Neural crest cell (in vitro differentiated cells): ENCODE results near the gene PLGRKT. TPM values are rescaled to one million over a fixed set of nuclear protein-coding genes. Genes with fewer than 3 reads are reported as not detected.

Experiments
- DNase-seq: peaks from one replicate; pipeline ENCODE4 v3.0.0; 2021; ENCODE audit warnings: low read depth, mixed read lengths, low spot score
- H3K27ac Mint-ChIP-seq: one replicate; pipeline ENCODE4 v1.8.0; 2021; ENCODE audit warnings: mild to moderate bottlenecking, mixed read lengths; ENCODE audit not compliant: unreplicated experiment
- H3K27me3 Mint-ChIP-seq: 2 replicates; pipeline ENCODE4 v1.8.0; 2021; ENCODE audit warnings: low read depth, mild to moderate bottlenecking, mixed read lengths
- H3K36me3 Mint-ChIP-seq: 2 replicates; pipeline ENCODE4 v1.8.0; 2021; ENCODE audit warnings: low read depth, mild to moderate bottlenecking, mixed read lengths
- H3K4me1 Mint-ChIP-seq: 2 replicates; pipeline ENCODE4 v1.8.0; 2021; ENCODE audit warnings: mixed read lengths
- H3K4me3 Mint-ChIP-seq: one replicate; pipeline ENCODE4 v1.8.0; 2021; ENCODE audit warnings: mild to moderate bottlenecking, mixed read lengths
- H3K9me3 Mint-ChIP-seq: 2 replicates; pipeline ENCODE4 v1.8.0; 2021; ENCODE audit warnings: mixed read lengths
- CTCF ChIP-seq: fragments of 200-600 bp; sonication (generic); conservative IDR thresholded peaks from 2 replicates; pipeline ENCODE4 v1.5.0; 2021; ENCODE audit warnings: antibody characterized with exemption, mild to moderate bottlenecking
- total RNA-seq: library from RNA; stranded (reverse); gene quantifications from 2 replicates; pipeline ENCODE4 v1.2.1, GENCODE V29; 2021

The PLGRKT gene
- total RNA-seq, 1 donor from 2014 or later, result 24.6 TPM

- Mint-ChIP-seq H3K9me3 (peaks cover 3% of the 10 kb centered on the region), H3K27ac (no peak overlapping the region), H3K4me1 (no peaks in the 10 kb centered on the region), H3K4me3 (peak overlapping the region; percentile 13), H3K36me3 (peaks cover 32% of the 10 kb centered on the region), H3K27me3 (no peaks in the 10 kb centered on the region)
- no peak for DNase-seq
- peak; percentile 28 for TF ChIP-seq CTCF
These were observed 6.8 kb downstream of the PLGRKT start for GRCh38 chr9:5430912-5431311.

GRCh38 chr9:5429873-5430564 lies 7.7 kb downstream of the PLGRKT start:
- no peaks in the 10 kb centered on the region for H3K4me1 Mint-ChIP-seq
- H3K27me3 Mint-ChIP-seq, result no peaks in the 10 kb centered on the region
- H3K36me3 Mint-ChIP-seq, result peaks cover 25% of the 10 kb centered on the region
- TF ChIP-seq CTCF, result no peak
- DNase-seq, result no peak
- H3K9me3 Mint-ChIP-seq, result peaks cover under 1% of the 10 kb centered on the region
- H3K4me3 Mint-ChIP-seq, result no peak overlapping the region
- H3K27ac Mint-ChIP-seq, result no peak overlapping the region

GRCh38 chr9:5428794-5429528 lies 8.8 kb downstream of the PLGRKT start:
- Mint-ChIP-seq H3K27me3 (no peaks in the 10 kb centered on the region), H3K4me1 (no peaks in the 10 kb centered on the region), H3K9me3 (peaks cover 3% of the 10 kb centered on the region), H3K36me3 (peaks cover 21% of the 10 kb centered on the region), H3K27ac (no peak overlapping the region), H3K4me3 (no peak overlapping the region)
- DNase-seq, result no peak
- no peak for TF ChIP-seq CTCF

GRCh38 chr9:5428172-5428571 lies 9.6 kb downstream of the PLGRKT start:
- TF ChIP-seq CTCF, result no peak
- Mint-ChIP-seq H3K9me3 (peaks cover 3% of the 10 kb centered on the region), H3K27ac (no peak overlapping the region), H3K4me3 (no peak overlapping the region), H3K4me1 (no peaks in the 10 kb centered on the region), H3K36me3 (peaks cover 20% of the 10 kb centered on the region), H3K27me3 (no peaks in the 10 kb centered on the region)
- no peak for DNase-seq

- Mint-ChIP-seq H3K27ac (no peak overlapping the region), H3K4me1 (no peaks in the 10 kb centered on the region), H3K9me3 (peaks cover 3% of the 10 kb centered on the region), H3K4me3 (no peak overlapping the region), H3K27me3 (no peaks in the 10 kb centered on the region), H3K36me3 (peaks cover 12% of the 10 kb centered on the region)
- TF ChIP-seq CTCF, result no peak
- DNase-seq, result no peak
These were observed 10.7 kb downstream of the PLGRKT start for GRCh38 chr9:5427005-5427404.
